B cell (primary cell): ENCODE results near the gene TAS2R16.

Experiments
- EZH2 ChIP-seq: IDR thresholded peaks from 2 replicates; pipeline ENCODE4 v1.6.1; 2012; ENCODE audit warnings: borderline replicate concordance, low read depth, mild to moderate bottlenecking, moderate library complexity, low read length; ENCODE audit not compliant: insufficient read depth, poor library complexity, severe bottlenecking
- TF ChIP-seq, protein P1 (sequence below): fragments of 200-600 bp; IDR thresholded peaks from one replicate; pipeline ENCODE4 v1.8.0; 2022; ENCODE audit warnings: antibody characterized with exemption, mild to moderate bottlenecking

- TF ChIP-seq, protein P1, sequence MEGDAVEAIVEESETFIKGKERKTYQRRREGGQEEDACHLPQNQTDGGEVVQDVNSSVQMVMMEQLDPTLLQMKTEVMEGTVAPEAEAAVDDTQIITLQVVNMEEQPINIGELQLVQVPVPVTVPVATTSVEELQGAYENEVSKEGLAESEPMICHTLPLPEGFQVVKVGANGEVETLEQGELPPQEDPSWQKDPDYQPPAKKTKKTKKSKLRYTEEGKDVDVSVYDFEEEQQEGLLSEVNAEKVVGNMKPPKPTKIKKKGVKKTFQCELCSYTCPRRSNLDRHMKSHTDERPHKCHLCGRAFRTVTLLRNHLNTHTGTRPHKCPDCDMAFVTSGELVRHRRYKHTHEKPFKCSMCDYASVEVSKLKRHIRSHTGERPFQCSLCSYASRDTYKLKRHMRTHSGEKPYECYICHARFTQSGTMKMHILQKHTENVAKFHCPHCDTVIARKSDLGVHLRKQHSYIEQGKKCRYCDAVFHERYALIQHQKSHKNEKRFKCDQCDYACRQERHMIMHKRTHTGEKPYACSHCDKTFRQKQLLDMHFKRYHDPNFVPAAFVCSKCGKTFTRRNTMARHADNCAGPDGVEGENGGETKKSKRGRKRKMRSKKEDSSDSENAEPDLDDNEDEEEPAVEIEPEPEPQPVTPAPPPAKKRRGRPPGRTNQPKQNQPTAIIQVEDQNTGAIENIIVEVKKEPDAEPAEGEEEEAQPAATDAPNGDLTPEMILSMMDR: no peak
- TF ChIP-seq EZH2: no peak
Measured at GRCh38 chr7:123034106-123034505, 38.6 kb upstream of the TAS2R16 start.
